ENCODE measurements around the gene PDE7B.

Gene PDE7B

GRCh38 chr6:135909737-135910387 lies 58.4 kb downstream of the PDE7B start:
- DNase-seq, result peak; percentile 73
- Mint-ChIP-seq H3K9me3 (no peaks in the 10 kb centered on the region), H3K4me1 (peaks cover 2% of the 10 kb centered on the region), H3K4me3 (no peak overlapping the region), H3K36me3 (no peaks in the 10 kb centered on the region), H3K27ac (no peak overlapping the region), H3K27me3 (no peaks in the 10 kb centered on the region)
- CTCF ChIA-PET, result interaction anchor here (0.6 to 2.0 kb wide), 43 partner anchors 8 to 459 kb away, joined by 3 to 23 read pairs (median 4); partner anchors contain the start of gene PDE7B

GRCh38 chr6:135910790-135911618 lies 59.5 kb downstream of the PDE7B start:
- Mint-ChIP-seq H3K9me3 (no peaks in the 10 kb centered on the region), H3K36me3 (no peaks in the 10 kb centered on the region), H3K27me3 (no peaks in the 10 kb centered on the region), H3K4me1 (peaks cover 2% of the 10 kb centered on the region), H3K4me3 (no peak overlapping the region), H3K27ac (no peak overlapping the region)
- CTCF ChIA-PET, result interaction anchor here (1.0 to 2.5 kb wide), 3 partner anchors 59 to 315 kb away, joined by 3 to 7 read pairs (median 5); partner anchors contain the start of gene PDE7B
- DNase-seq, result no peak

- Mint-ChIP-seq H3K36me3 (no peaks in the 10 kb centered on the region), H3K27ac (no peak overlapping the region), H3K4me1 (peaks cover 2% of the 10 kb centered on the region), H3K9me3 (no peaks in the 10 kb centered on the region), H3K27me3 (no peaks in the 10 kb centered on the region), H3K4me3 (no peak overlapping the region)
- CTCF ChIA-PET, result interaction anchor here (1.0 kb wide), 1 partner anchor 24 kb away, joined by 3 read pairs; no protein-coding TSS in a partner anchor
- no peak for DNase-seq
Observed at GRCh38 chr6:135913785-135914184, 62.3 kb downstream of the PDE7B start.

- CTCF ChIA-PET, result interaction anchor here (1.1 to 1.5 kb wide), 2 partner anchors 9 to 388 kb away, joined by 3 to 9 read pairs; no protein-coding TSS in a partner anchor
- Mint-ChIP-seq H3K27me3 (no peaks in the 10 kb centered on the region), H3K36me3 (no peaks in the 10 kb centered on the region), H3K4me1 (no peaks in the 10 kb centered on the region), H3K27ac (no peak overlapping the region), H3K9me3 (no peaks in the 10 kb centered on the region), H3K4me3 (no peak overlapping the region)
- DNase-seq, result no peak
Observed at GRCh38 chr6:135919026-135919425, 67.5 kb downstream of the PDE7B start.

GRCh38 chr6:135920689-135921088 lies 69.2 kb downstream of the PDE7B start:
- CTCF ChIA-PET, result interaction anchor here (1.3 to 1.9 kb wide), 2 partner anchors 11 to 306 kb away, joined by 3 to 9 read pairs; no protein-coding TSS in a partner anchor
- Mint-ChIP-seq H3K36me3 (no peaks in the 10 kb centered on the region), H3K4me3 (no peak overlapping the region), H3K27ac (no peak overlapping the region), H3K9me3 (no peaks in the 10 kb centered on the region), H3K4me1 (no peaks in the 10 kb centered on the region), H3K27me3 (peaks cover 4% of the 10 kb centered on the region)
- no peak for DNase-seq

- DNase-seq, result no peak
- CTCF ChIA-PET, result interaction anchor here (1.9 kb wide), 1 partner anchor 12 kb away, joined by 9 read pairs; no protein-coding TSS in a partner anchor
- Mint-ChIP-seq H3K27ac (no peak overlapping the region), H3K27me3 (peaks cover 4% of the 10 kb centered on the region), H3K4me3 (no peak overlapping the region), H3K4me1 (no peaks in the 10 kb centered on the region), H3K9me3 (no peaks in the 10 kb centered on the region), H3K36me3 (no peaks in the 10 kb centered on the region)
Observed at GRCh38 chr6:135921188-135921587, 69.7 kb downstream of the PDE7B start.

GRCh38 chr6:135922174-135922573 lies 70.7 kb downstream of the PDE7B start:
- Mint-ChIP-seq H3K36me3 (no peaks in the 10 kb centered on the region), H3K27me3 (peaks cover 4% of the 10 kb centered on the region), H3K9me3 (no peaks in the 10 kb centered on the region), H3K4me3 (no peak overlapping the region), H3K4me1 (no peaks in the 10 kb centered on the region), H3K27ac (no peak overlapping the region)
- DNase-seq, result no peak
- CTCF ChIA-PET, result interaction anchor here (1.2 kb wide), 1 partner anchor 12 kb away, joined by 3 read pairs; no protein-coding TSS in a partner anchor

GRCh38 chr6:135922746-135923145 lies 71.2 kb downstream of the PDE7B start:
- H3K9me3 Mint-ChIP-seq, result no peaks in the 10 kb centered on the region
- no peak overlapping the region for H3K27ac Mint-ChIP-seq
- CTCF ChIA-PET, result interaction anchor here (1.2 kb wide), 1 partner anchor 13 kb away, joined by 3 read pairs; no protein-coding TSS in a partner anchor
- no peaks in the 10 kb centered on the region for H3K36me3 Mint-ChIP-seq
- peaks cover 4% of the 10 kb centered on the region for H3K27me3 Mint-ChIP-seq
- H3K4me1 Mint-ChIP-seq, result no peaks in the 10 kb centered on the region
- no peak for DNase-seq
- no peak overlapping the region for H3K4me3 Mint-ChIP-seq

- CTCF ChIA-PET, result interaction anchor here (1.6 kb wide), 1 partner anchor 23 kb away, joined by 3 read pairs; no protein-coding TSS in a partner anchor
- no peaks in the 10 kb centered on the region for H3K27me3 Mint-ChIP-seq
- H3K4me1 Mint-ChIP-seq, result no peaks in the 10 kb centered on the region
- no peak for DNase-seq
- H3K36me3 Mint-ChIP-seq, result no peaks in the 10 kb centered on the region
- H3K4me3 Mint-ChIP-seq, result no peak overlapping the region
- H3K9me3 Mint-ChIP-seq, result no peaks in the 10 kb centered on the region
- no peak overlapping the region for H3K27ac Mint-ChIP-seq
Observed at GRCh38 chr6:135932651-135933050, 81.2 kb downstream of the PDE7B start.

- CTCF ChIA-PET, result no interaction called here
- no peak overlapping the region for H3K4me3 Mint-ChIP-seq
- H3K27me3 Mint-ChIP-seq, result no peaks in the 10 kb centered on the region
- no peaks in the 10 kb centered on the region for H3K36me3 Mint-ChIP-seq
- H3K27ac Mint-ChIP-seq, result no peak overlapping the region
- no peaks in the 10 kb centered on the region for H3K9me3 Mint-ChIP-seq
- H3K4me1 Mint-ChIP-seq, result no peaks in the 10 kb centered on the region
- DNase-seq, result no peak
Observed at GRCh38 chr6:135935941-135936601, 84.6 kb downstream of the PDE7B start.

GRCh38 chr6:135936606-135937005 lies 85.1 kb downstream of the PDE7B start:
- H3K9me3 Mint-ChIP-seq, result no peaks in the 10 kb centered on the region
- no peaks in the 10 kb centered on the region for H3K27me3 Mint-ChIP-seq
- no peak for DNase-seq
- no peaks in the 10 kb centered on the region for H3K4me1 Mint-ChIP-seq
- H3K36me3 Mint-ChIP-seq, result no peaks in the 10 kb centered on the region
- no peak overlapping the region for H3K27ac Mint-ChIP-seq
- no peak overlapping the region for H3K4me3 Mint-ChIP-seq
- CTCF ChIA-PET, result no interaction called here

- Mint-ChIP-seq H3K27me3 (no peaks in the 10 kb centered on the region), H3K4me1 (no peaks in the 10 kb centered on the region), H3K36me3 (no peaks in the 10 kb centered on the region), H3K4me3 (no peak overlapping the region), H3K9me3 (no peaks in the 10 kb centered on the region), H3K27ac (no peak overlapping the region)
- CTCF ChIA-PET, result no interaction called here
- no peak for DNase-seq
Observed at GRCh38 chr6:135937106-135937505, 85.6 kb downstream of the PDE7B start.

GRCh38 chr6:135938576-135939207 lies 87.2 kb downstream of the PDE7B start:
- Mint-ChIP-seq H3K4me3 (no peak overlapping the region), H3K36me3 (no peaks in the 10 kb centered on the region), H3K27me3 (no peaks in the 10 kb centered on the region), H3K27ac (no peak overlapping the region), H3K9me3 (no peaks in the 10 kb centered on the region), H3K4me1 (no peaks in the 10 kb centered on the region)
- CTCF ChIA-PET, result interaction anchor here (0.7 to 1.5 kb wide), 4 partner anchors 25 to 403 kb away, joined by 3 to 8 read pairs (median 3); no protein-coding TSS in a partner anchor
- no peak for DNase-seq
